Upper lobe of left lung (tissue), 6 donors: ENCODE data around the gene PEX10. TPM values are rescaled to one million over a fixed set of nuclear protein-coding genes. Genes with fewer than 3 reads are reported as not detected.

Experiments used
- ATAC-seq, 2 donors: fragments of 200-7000 bp; cut with Tn5 transposase; one replicate each; pipeline ENCODE4 v1.9.1; 2022; ENCODE audit warnings: mild to moderate bottlenecking in 2 of 2, moderate library complexity in 2 of 2; ENCODE audit not compliant: low FRiP score in 2 of 2
- DNase-seq, 2 donors: peaks; one replicate each; pipeline ENCODE4 v3.0.0-alpha.2; 2019 to 2020
- H3K27ac ChIP-seq, 4 donors: fragments of 200-600 bp; sonication (generic); one replicate each; pipeline ENCODE4 v1.5.1; 2016 to 2019
- H3K27me3 ChIP-seq, 4 donors: fragments of 200-600 bp; sonication (generic); one replicate each; pipeline ENCODE4 v1.5.1; 2017 to 2019
- H3K36me3 ChIP-seq, 4 donors: fragments of 200-600 bp; sonication (generic); one replicate each; pipeline ENCODE4 v1.5.1; 2016 to 2019
- H3K4me1 ChIP-seq, 4 donors: fragments of 200-600 bp; sonication (generic); one replicate each; pipeline ENCODE4 v1.5.1; 2018 to 2019
- H3K4me3 ChIP-seq, 4 donors: fragments of 200-600 bp; sonication (generic); one replicate each; pipeline ENCODE4 v1.5.1; 2017 to 2019; ENCODE audit warnings: mild to moderate bottlenecking in 2 of 4, moderate library complexity in 1 of 4
- H3K9me3 ChIP-seq, 4 donors: fragments of 200-600 bp; sonication (generic); one replicate each; pipeline ENCODE4 v1.5.1; 2018 to 2019
- CTCF ChIP-seq, 6 experiments: fragments of 450-650 bp in 4 of 6; fragments of 200-600 bp in 2 of 6; sonication (generic) in 2 of 6; IDR thresholded peaks; one replicate each; pipeline ENCODE4 v1.5.1; 2016 to 2019; ENCODE audit warnings: antibody characterized with exemption in 6 of 6
- EP300 ChIP-seq, 4 donors: sonication (generic); formaldehyde crosslinking; IDR thresholded peaks; one replicate each; pipeline ENCODE4 v1.5.1; 2017; ENCODE audit warnings: antibody characterized with exemption in 4 of 4, control low read depth in 2 of 4
- POLR2A ChIP-seq, 4 donors: fragments of 450-650 bp; IDR thresholded peaks; one replicate each; pipeline ENCODE4 v1.5.1; 2016 to 2017; ENCODE audit warnings: antibody characterized with exemption in 4 of 4, mild to moderate bottlenecking in 2 of 4
- POLR2AphosphoS5 ChIP-seq, 2 donors: sonication (generic); formaldehyde crosslinking; IDR thresholded peaks; one replicate each; pipeline ENCODE4 v1.5.1; 2017; ENCODE audit warnings: antibody characterized with exemption in 2 of 2
- WGBS, 2 donors: methylation state at CpG; one replicate each; pipeline ENCODE4 v1.1.5; 2017 to 2018; 5-methylcytosine and 5-hydroxymethylcytosine counted together
- total RNA-seq, 6 donors: library from RNA; depleted of rRNA in 4 of 6; stranded (reverse); fragments of >200 nt in 4 of 6; gene quantifications; one replicate each; pipeline versions ENCODE4 v1.1.0 to v1.2.1, GENCODE V29; 2016 to 2021
- donor health status: DM: no; HTN: no; CAD: no; lungs with moderate emphysema.
- donor health status: DM: no; HTN: yes; CAD: no; lungs with severe emphysema.

The PEX10 gene
- total RNA-seq, 6 donors from 2014 or later: 15.7 to 32.1 (median 19.9) TPM

DNA sequence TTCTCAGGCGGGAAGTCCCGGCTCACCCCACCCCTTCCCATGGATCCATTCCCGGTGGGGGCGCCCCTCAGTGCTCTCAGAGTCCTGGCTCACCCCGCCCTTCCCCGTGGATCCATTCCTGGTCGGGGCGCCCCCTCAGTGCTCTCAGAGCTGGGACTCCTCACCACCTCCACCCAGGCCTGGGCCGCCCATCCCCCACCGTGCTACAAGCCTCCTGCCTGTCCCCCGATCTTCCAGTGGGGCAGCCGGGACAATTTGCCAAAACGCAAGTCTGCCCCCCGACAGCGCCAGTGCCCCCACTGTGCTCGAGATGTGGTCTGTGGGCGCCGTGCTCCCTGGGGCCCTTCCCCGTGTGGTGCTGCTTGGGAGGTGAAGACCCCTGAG lies 40.6 kb upstream of the PEX10 start:
- WGBS, 2 donors: 89% methylated on average over 15 of the region's 19 CpGs; no CpG with 5 or more reads in 1 of the 2 donors
- peaks cover 0 to 18% (median 0%) of the 10 kb centered on the region in 4 donors for H3K27me3 ChIP-seq

GRCh38 chr1:2452201-2452931 lies 40.0 kb upstream of the PEX10 start:
- peaks cover 0 to 18% (median 0%) of the 10 kb centered on the region in 4 donors for H3K27me3 ChIP-seq
- no peak for DNase-seq
- no peak for TF ChIP-seq CTCF (IDR thresholded peaks at IDR 0.05)
- no peak for TF ChIP-seq POLR2AphosphoS5 (IDR thresholded peaks at IDR 0.05)
- TF ChIP-seq POLR2A (IDR thresholded peaks at IDR 0.05): no peak
- no peak for TF ChIP-seq EP300 (IDR thresholded peaks at IDR 0.05)

More for the DNA sequence above, 40.6 kb upstream of the PEX10 start:
- Histone ChIP-seq H3K4me3 (no peak overlapping the region), H3K27ac (no peak overlapping the region), H3K9me3 (no peaks in the 10 kb centered on the region), H3K36me3 (no peaks in the 10 kb centered on the region), H3K4me1 (no peaks in the 10 kb centered on the region)
- TF ChIP-seq POLR2AphosphoS5 (IDR thresholded peaks at IDR 0.05) (no peak), EP300 (IDR thresholded peaks at IDR 0.05) (no peak), CTCF (IDR thresholded peaks at IDR 0.05) (no peak), POLR2A (IDR thresholded peaks at IDR 0.05) (no peak)
- no peak for ATAC-seq
- no peak for DNase-seq

GRCh38 chr1:2451741-2452140 lies 39.4 kb upstream of the PEX10 start:
- WGBS, 2 donors: 12% methylated on average over 16 of the region's 18 CpGs; no CpG with 5 or more reads in 1 of the 2 donors
- no peak for DNase-seq
- Histone ChIP-seq H3K36me3 (no peaks in the 10 kb centered on the region), H3K27ac (no peak overlapping the region), H3K4me3 (no peak overlapping the region), H3K4me1 (no peaks in the 10 kb centered on the region), H3K9me3 (no peaks in the 10 kb centered on the region), H3K27me3 (peaks cover 0 to 18% (median 0%) of the 10 kb centered on the region in 4 donors)
- no peak for ATAC-seq
- TF ChIP-seq CTCF (IDR thresholded peaks at IDR 0.05): no peak
- no peak for TF ChIP-seq POLR2AphosphoS5 (IDR thresholded peaks at IDR 0.05)
- TF ChIP-seq EP300 (IDR thresholded peaks at IDR 0.05): no peak
- TF ChIP-seq POLR2A (IDR thresholded peaks at IDR 0.05): no peak

More at GRCh38 chr1:2452201-2452931, 40.0 kb upstream of the PEX10 start:
- H3K4me3 ChIP-seq: no peak overlapping the region
- H3K4me1 ChIP-seq: no peaks in the 10 kb centered on the region
- ATAC-seq: no peak
- H3K36me3 ChIP-seq: no peaks in the 10 kb centered on the region
- no peaks in the 10 kb centered on the region for H3K9me3 ChIP-seq
- 25 to 55% methylated on average over 4 to 14 of the region's 21 CpGs for WGBS, 2 donors
- no peak overlapping the region for H3K27ac ChIP-seq

GRCh38 chr1:2449636-2450454 lies 37.5 kb upstream of the PEX10 start:
- 71 to 78% methylated on average over 16 to 17 of the region's 23 CpGs for WGBS, 2 donors

More at GRCh38 chr1:2449636-2450454, 37.5 kb upstream of the PEX10 start:
- H3K9me3 ChIP-seq: no peaks in the 10 kb centered on the region
- no peak for ATAC-seq
- no peaks in the 10 kb centered on the region for H3K4me1 ChIP-seq
- H3K27me3 ChIP-seq: peaks cover 0 to 18% (median 0%) of the 10 kb centered on the region in 4 donors
- no peak for DNase-seq
- no peak overlapping the region for H3K27ac ChIP-seq
- TF ChIP-seq POLR2AphosphoS5 (IDR thresholded peaks at IDR 0.05) (no peak), EP300 (IDR thresholded peaks at IDR 0.05) (no peak), POLR2A (IDR thresholded peaks at IDR 0.05) (no peak), CTCF (IDR thresholded peaks at IDR 0.05) (no peak)
- no peaks in the 10 kb centered on the region for H3K36me3 ChIP-seq
- no peak overlapping the region for H3K4me3 ChIP-seq
